HUES64 (cell line): Measurements from ENCODE around the gene ARHGEF11.

Source experiments
- H3K27ac ChIP-seq: 2 replicates; pipeline ENCODE4 v1.7.0; 2013; ENCODE audit warnings: low read depth, low read length, inconsistent platforms
- H3K27me3 ChIP-seq: 2 replicates; pipeline ENCODE4 v1.6.1; 2013; ENCODE audit warnings: mild to moderate bottlenecking, low read length; ENCODE audit not compliant: insufficient read depth
- H3K36me3 ChIP-seq: 2 replicates; pipeline ENCODE4 v1.6.1; 2013; ENCODE audit warnings: mild to moderate bottlenecking, low read length; ENCODE audit not compliant: insufficient read depth
- H3K4me1 ChIP-seq: 2 replicates; pipeline ENCODE4 v1.6.1; 2013; ENCODE audit warnings: mild to moderate bottlenecking, low read length, moderate library complexity; ENCODE audit not compliant: insufficient read depth
- H3K4me3 ChIP-seq: 2 replicates; pipeline ENCODE4 v1.5.1; 2013; ENCODE audit warnings: mild to moderate bottlenecking, low read length, moderate library complexity
- H3K9ac ChIP-seq: 2 replicates; pipeline ENCODE4 v1.6.1; 2013; ENCODE audit warnings: mild to moderate bottlenecking, low read depth, low read length
- H3K9me3 ChIP-seq: 2 replicates; pipeline ENCODE4 v1.6.1; 2013; ENCODE audit warnings: low read depth, low read length; ENCODE audit not compliant: insufficient read depth
- WGBS: fragments of 150-250, 120-280 bp; methylation state at CpG from one replicate; pipeline ENCODE4 v1.1.7; 2013; ENCODE audit warnings: missing lambda C conversion rate; 5-methylcytosine and 5-hydroxymethylcytosine counted together

ARHGEF11 gene

DNA sequence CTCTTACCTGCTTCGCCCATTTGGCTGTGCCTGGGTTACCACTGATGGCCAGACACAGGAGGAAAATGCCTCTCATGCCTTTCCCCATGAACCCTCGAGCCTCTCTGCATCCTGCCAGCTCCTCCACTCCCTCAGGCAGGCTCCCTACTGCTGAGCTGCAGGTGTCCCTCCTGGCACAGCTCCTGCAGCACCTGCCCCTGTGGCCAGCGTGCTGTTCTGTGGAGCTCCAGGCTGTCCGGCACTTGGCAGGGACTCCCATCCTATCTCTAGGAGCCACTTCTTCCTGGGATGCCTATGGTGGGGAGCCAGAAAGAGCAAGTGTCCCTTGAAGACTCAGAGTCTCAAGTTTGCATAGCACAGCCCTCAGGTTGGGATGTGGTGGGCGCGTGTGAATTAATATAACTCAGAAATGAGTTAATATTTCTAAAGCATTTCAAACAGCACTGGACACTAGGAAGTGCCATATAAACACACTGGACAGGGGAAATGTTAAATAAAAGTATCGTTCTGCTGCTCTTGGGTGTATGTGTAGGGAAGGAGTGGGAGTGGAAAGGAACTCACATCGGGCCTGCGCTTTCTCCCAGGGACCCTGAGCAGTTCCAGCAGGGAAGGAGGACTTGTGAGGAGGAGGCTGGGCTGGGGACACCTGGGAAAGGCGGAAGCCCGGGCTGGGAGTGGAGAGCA lies 122.4 kb downstream of the ARHGEF11 start:
- Histone ChIP-seq H3K9me3 (no peaks in the 10 kb centered on the region), H3K9ac (no peak overlapping the region), H3K4me1 (peaks cover 3% of the 10 kb centered on the region; the same call in 1 of the 2 replicates), H3K27me3 (peaks cover 98% of the 10 kb centered on the region), H3K36me3 (no peaks in the 10 kb centered on the region), H3K27ac (no peak overlapping the region), H3K4me3 (peak overlapping the region; percentile 48)
- 11% methylated on average over 9 of the region's 11 CpGs for WGBS

- no peaks in the 10 kb centered on the region for H3K36me3 ChIP-seq
- no peak overlapping the region for H3K27ac ChIP-seq
- H3K9ac ChIP-seq: no peak overlapping the region
- H3K27me3 ChIP-seq: peaks cover 82% of the 10 kb centered on the region
- H3K4me1 ChIP-seq: peaks cover 3% of the 10 kb centered on the region; the same call in 1 of the 2 replicates
- peak overlapping the region; percentile 56; the same call in 1 of the 2 replicates for H3K4me3 ChIP-seq
- H3K9me3 ChIP-seq: no peaks in the 10 kb centered on the region
- 57% methylated on average over 7 of the region's 7 CpGs for WGBS
Observed at GRCh38 chr1:156921053-156921529, 124.5 kb downstream of the ARHGEF11 start.

DNA sequence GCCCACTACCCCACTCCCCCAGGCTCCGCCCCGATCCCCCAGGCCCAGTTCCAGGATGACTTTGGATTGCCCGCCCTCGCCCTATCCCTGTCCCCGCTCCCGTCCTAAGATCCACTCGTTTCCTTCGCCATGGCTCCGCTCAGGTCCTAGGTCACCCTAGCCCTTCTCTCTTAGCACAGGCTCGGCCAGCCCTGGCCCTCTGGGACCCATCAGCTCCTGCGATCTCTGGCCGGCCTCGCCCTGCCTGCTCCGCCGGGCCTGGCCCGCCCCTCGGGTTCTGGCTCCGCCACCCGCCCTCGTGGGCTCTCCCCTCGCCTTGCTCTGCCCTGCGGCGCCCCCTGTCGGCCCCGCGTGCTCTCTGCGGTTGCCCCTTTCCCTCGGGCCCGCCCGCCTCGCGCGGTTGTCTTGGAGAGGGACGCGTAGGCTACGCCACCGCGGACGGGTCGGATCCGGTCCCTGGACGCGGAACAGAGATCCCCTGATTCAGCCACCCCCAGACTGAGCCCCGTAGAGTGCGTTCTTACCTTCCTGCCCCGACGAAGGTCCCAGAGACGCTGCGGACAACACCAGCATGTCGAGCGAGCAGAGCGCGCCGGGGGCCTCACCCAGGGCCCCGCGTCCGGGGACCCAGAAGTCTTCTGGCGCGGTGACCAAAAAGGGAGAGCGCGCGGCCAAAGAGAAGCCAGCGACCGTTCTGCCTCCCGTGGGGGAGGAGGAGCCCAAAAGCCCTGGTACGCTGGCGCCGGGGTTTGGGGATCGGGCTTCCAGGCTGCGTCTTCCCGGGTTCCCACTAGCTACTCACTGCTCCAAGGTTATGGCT lies 125.1 kb downstream of the ARHGEF11 start, which contains the start of gene LRRC71:
LRRC71 (plus strand) TSS at position 400 of the 820 bp plus-strand sequence; CDS start at position 572, 172 bp downstream.
- Histone ChIP-seq H3K36me3 (no peaks in the 10 kb centered on the region), H3K27me3 (peaks cover 75% of the 10 kb centered on the region), H3K4me3 (peak within 1 kb of the TSS; percentile 56)

DNA sequence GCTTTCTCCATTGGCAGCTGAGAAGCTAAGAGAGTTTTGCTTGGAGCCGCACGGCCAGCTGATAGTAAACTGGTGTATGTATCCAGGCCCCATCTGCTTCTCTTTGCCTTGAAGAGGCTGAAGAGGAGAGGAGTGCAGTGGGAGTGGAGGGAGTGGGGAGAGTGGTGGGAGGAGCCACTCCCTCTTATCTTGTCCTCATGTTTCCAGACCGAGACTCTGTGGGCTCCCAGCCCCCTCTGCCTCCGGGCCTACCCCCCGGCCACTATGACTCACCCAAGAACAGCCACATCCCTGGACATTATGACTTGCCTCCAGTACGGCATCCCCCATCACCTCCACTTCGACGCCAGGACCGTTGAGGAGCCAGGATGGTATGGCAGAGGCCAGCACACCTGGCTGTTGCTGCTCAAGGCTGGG lies 131.1 kb downstream of the ARHGEF11 start:
- Histone ChIP-seq H3K36me3 (no peaks in the 10 kb centered on the region), H3K4me3 (no peak overlapping the region), H3K9me3 (no peaks in the 10 kb centered on the region), H3K27me3 (peaks cover 15% of the 10 kb centered on the region), H3K4me1 (peaks cover 4% of the 10 kb centered on the region; the same call in 1 of the 2 replicates), H3K9ac (no peak overlapping the region), H3K27ac (no peak overlapping the region)
- 89% methylated on average over 9 of the region's 9 CpGs for WGBS

More for the DNA sequence above, 125.1 kb downstream of the ARHGEF11 start, which contains the start of gene LRRC71:
- peak within 1 kb of the TSS; percentile 53 for H3K9ac ChIP-seq
- H3K9me3 ChIP-seq: no peaks in the 10 kb centered on the region
- no peak within 1 kb of the TSS for H3K27ac ChIP-seq
- H3K4me1 ChIP-seq: peaks cover 3% of the 10 kb centered on the region; the same call in 1 of the 2 replicates
- 3% methylated on average over 71 of the region's 71 CpGs for WGBS

DNA sequence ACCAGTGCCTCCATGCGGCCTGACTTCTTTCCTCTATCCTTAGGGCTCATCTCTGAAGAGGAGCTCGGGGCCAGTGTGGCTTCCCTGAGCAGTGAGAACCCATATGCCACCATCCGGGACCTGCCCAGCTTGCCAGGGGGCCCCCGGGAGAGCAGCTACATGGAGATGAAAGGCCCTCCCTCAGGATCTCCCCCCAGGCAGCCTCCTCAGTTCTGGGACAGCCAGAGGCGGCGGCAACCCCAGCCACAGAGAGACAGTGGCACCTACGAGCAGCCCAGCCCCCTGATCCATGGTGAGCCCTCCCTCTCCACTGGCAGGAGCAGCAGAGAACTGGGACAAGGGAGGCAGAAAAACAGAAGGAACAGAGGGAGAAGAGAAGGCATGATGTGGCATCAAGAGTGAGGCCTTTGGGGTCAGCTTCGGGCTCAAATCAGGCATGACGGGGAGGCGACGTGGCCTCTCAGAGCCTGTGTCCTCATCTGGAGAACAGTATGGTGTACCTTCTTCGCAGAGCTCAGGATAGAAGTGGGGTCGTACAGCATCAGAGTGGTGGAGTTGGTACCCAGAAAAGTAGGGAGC lies 131.6 kb downstream of the ARHGEF11 start:
- Histone ChIP-seq H3K36me3 (no peaks in the 10 kb centered on the region), H3K9me3 (no peaks in the 10 kb centered on the region), H3K27ac (no peak overlapping the region), H3K4me1 (peaks cover 4% of the 10 kb centered on the region; the same call in 1 of the 2 replicates), H3K9ac (no peak overlapping the region), H3K27me3 (peaks cover 10% of the 10 kb centered on the region), H3K4me3 (no peak overlapping the region)
- 83% methylated on average over 13 of the region's 13 CpGs for WGBS

DNA sequence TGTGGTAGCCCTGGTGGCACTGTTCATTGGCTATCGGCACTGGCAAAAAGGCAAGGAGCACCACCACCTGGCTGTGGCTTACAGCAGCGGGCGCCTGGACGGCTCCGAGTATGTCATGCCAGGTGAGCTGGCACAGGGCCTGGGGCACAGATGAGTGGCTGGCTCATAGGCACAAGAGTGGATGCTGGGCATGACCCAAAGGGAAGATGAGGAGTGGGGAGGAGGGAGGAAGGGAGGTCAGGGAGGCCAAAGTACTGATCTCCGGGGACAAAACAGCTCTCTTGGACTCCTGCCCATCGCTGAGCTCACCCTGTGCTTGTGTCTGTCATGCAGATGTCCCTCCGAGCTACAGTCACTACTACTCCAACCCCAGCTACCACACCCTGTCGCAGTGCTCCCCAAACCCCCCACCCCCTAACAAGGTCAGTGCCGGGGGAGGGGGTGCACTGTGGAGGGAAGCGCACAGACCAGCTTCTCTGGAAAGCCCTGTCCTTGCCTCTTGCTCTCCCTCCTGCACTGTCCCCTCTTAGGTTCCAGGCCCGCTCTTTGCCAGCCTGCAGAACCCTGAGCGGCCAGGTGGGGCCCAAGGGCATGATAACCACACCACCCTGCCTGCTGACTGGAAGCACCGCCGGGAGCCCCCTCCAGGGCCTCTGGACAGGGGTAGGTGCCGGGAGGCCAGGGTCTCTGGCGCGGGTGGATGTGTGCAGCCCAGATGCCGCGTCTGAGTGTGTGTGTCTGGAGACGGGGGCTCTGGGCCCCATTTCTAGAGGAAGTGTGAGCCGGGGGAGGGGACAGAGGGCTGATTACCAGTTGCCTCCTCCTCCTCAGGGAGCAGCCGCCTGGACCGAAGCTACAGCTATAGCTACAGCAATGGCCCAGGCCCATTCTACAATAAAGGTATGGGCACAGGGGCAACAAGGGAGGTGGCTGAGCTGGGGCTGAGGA lies 132.4 kb downstream of the ARHGEF11 start:
- H3K4me3 ChIP-seq: no peak overlapping the region
- H3K36me3 ChIP-seq: no peaks in the 10 kb centered on the region
- peaks cover 4% of the 10 kb centered on the region for H3K27me3 ChIP-seq
- no peak overlapping the region for H3K27ac ChIP-seq
- no peak overlapping the region for H3K9ac ChIP-seq
- WGBS: 78% methylated on average over 24 of the region's 24 CpGs
- peaks cover 4% of the 10 kb centered on the region; the same call in 1 of the 2 replicates for H3K4me1 ChIP-seq
- no peaks in the 10 kb centered on the region for H3K9me3 ChIP-seq

- H3K9me3 ChIP-seq: no peaks in the 10 kb centered on the region
- peaks cover 3% of the 10 kb centered on the region; the same call in 1 of the 2 replicates for H3K27me3 ChIP-seq
- H3K4me3 ChIP-seq: no peak overlapping the region
- peaks cover 4% of the 10 kb centered on the region; the same call in 1 of the 2 replicates for H3K4me1 ChIP-seq
- H3K9ac ChIP-seq: no peak overlapping the region
- no peaks in the 10 kb centered on the region for H3K36me3 ChIP-seq
- WGBS: 84% methylated on average over 2 of the region's 2 CpGs
- no peak overlapping the region for H3K27ac ChIP-seq
Observed at GRCh38 chr1:156912310-156912709, 133.2 kb downstream of the ARHGEF11 start.

DNA sequence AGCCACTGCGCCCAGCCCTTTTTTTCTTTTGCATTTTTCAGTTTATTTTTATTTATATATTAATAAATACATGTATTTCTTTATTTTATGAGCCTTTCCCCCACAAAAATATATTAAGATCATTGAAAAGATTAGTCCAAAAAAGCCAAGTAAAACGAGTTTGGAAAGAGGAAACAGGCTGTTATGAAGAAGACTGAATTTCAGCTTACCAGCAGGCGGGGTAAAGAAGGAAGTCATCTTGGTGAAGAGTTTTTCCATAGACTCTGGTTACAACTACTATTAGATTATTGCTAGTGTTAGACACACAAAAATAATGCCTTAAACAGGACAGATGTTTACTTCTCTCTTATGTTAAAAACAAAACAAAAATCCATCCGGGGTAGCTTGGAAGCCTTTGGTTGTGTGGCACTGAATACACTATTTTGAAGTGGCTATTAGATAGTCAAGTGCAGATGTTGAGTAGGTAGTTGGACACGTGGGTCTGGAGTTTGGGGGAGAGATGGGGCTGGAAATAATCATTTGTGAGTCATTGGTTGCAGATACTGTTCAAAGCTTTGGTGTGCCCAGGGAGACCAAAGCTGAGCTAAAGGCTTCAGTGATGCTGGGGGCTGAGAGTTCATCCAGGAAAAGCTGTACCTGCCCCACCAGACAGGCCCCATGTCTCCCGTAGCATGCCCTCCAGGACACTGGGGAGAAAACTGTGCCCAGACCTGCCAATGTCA lies 133.8 kb downstream of the ARHGEF11 start:
- Histone ChIP-seq H3K9me3 (no peaks in the 10 kb centered on the region), H3K9ac (no peak overlapping the region), H3K4me1 (peaks cover 4% of the 10 kb centered on the region; the same call in 1 of the 2 replicates), H3K36me3 (no peaks in the 10 kb centered on the region), H3K27me3 (no peaks in the 10 kb centered on the region; the same call in 1 of the 2 replicates), H3K27ac (no peak overlapping the region), H3K4me3 (no peak overlapping the region)
- WGBS: 89% methylated on average over 6 of the region's 6 CpGs

GRCh38 chr1:156910309-156910782 lies 135.2 kb downstream of the ARHGEF11 start:
- Histone ChIP-seq H3K4me1 (peaks cover 4% of the 10 kb centered on the region; the same call in 1 of the 2 replicates), H3K27me3 (no peaks in the 10 kb centered on the region), H3K9me3 (no peaks in the 10 kb centered on the region), H3K36me3 (no peaks in the 10 kb centered on the region), H3K4me3 (peak overlapping the region; percentile 36), H3K27ac (no peak overlapping the region), H3K9ac (no peak overlapping the region)
- 38% methylated on average over 11 of the region's 18 CpGs for WGBS
